NB4 (cell line): ENCODE results near the gene ACOXL.

Experiments
- DNase-seq: peaks from one replicate; pipeline ENCODE4 v3.0.0; 2010; ENCODE audit warnings: low read depth
- H3K4me3 ChIP-seq: one replicate; pipeline ENCODE4 v1.5.1; 2011; ENCODE audit warnings: mild to moderate bottlenecking, low read depth, low read length, moderate library complexity
- CTCF ChIP-seq: IDR thresholded peaks from one replicate; pipeline ENCODE4 v1.5.1; 2012; ENCODE audit warnings: low read depth, low read length
- MAX ChIP-seq: IDR thresholded peaks from 2 replicates; pipeline ENCODE4 v1.6.1; 2011; ENCODE audit warnings: low read depth, low read length
- MYC ChIP-seq: IDR thresholded peaks from 2 replicates; pipeline ENCODE4 v1.6.1; 2011; ENCODE audit warnings: low read depth, low read length
- POLR2A ChIP-seq: IDR thresholded peaks from 2 replicates; pipeline ENCODE4 v1.6.1; 2011; ENCODE audit warnings: mild to moderate bottlenecking; ENCODE audit not compliant: insufficient read length; ENCODE audit errors: extremely low read depth

Gene ACOXL

GRCh38 chr2:110991911-110992310, 259.5 kb downstream of the ACOXL start:
- H3K4me3 ChIP-seq: no peak overlapping the region
- no peak for DNase-seq
- TF ChIP-seq CTCF: no peak
- no peak for TF ChIP-seq MAX
- no peak for TF ChIP-seq MYC
- TF ChIP-seq POLR2A: no peak

- DNase-seq: no peak
- no peak for TF ChIP-seq MYC
- no peak for TF ChIP-seq MAX
- TF ChIP-seq POLR2A: no peak
- no peak for TF ChIP-seq CTCF
- H3K4me3 ChIP-seq: no peak overlapping the region
These were observed 260.5 kb downstream of the ACOXL start for GRCh38 chr2:110992886-110993285.

GRCh38 chr2:110993557-110994231, 261.3 kb downstream of the ACOXL start:
- H3K4me3 ChIP-seq: peak overlapping the region; percentile 4
- peak; percentile 77 for TF ChIP-seq MYC
- TF ChIP-seq POLR2A: no peak
- TF ChIP-seq CTCF: no peak
- TF ChIP-seq MAX: peak; percentile 97
- DNase-seq: peak; percentile 89

- H3K4me3 ChIP-seq: peak overlapping the region; percentile 12
- DNase-seq: peak; percentile 95
These were observed 262.0 kb downstream of the ACOXL start for GRCh38 chr2:110994250-110994961.

GRCh38 chr2:110995911-110996310, 263.5 kb downstream of the ACOXL start:
- TF ChIP-seq CTCF (no peak), POLR2A (no peak), MAX (no peak), MYC (no peak)
- peak; percentile 19 for DNase-seq
- no peak overlapping the region for H3K4me3 ChIP-seq

More at GRCh38 chr2:110994250-110994961, 262.0 kb downstream of the ACOXL start:
- TF ChIP-seq MAX (no peak), MYC (peak; percentile 5; the same call in 1 of the 2 replicates), CTCF (no peak)
